Kidney (tissue), 14 donors: ENCODE measurements around the gene RHCG. TPM values are rescaled to one million over a fixed set of nuclear protein-coding genes. Genes with fewer than 3 reads are reported as not detected.

Source experiments
- DNase-seq, 5 donors: peaks; one replicate each; pipeline ENCODE4 v3.0.0-alpha.2; 2013 to 2020
- FAIRE-seq: peaks from 2 replicates; lab custom pipeline; 2012; peaks lifted over from hg19 to GRCh38; lab: Jason Lieb, UNC
- H3K27ac ChIP-seq, 2 donors: one replicate each; pipeline ENCODE4 v1.7.0; 2013; ENCODE audit warnings: low read depth in 2 of 2, low read length in 2 of 2, inconsistent platforms in 1 of 2
- H3K27me3 ChIP-seq: one replicate; pipeline ENCODE4 v1.7.1; 2013; ENCODE audit warnings: low read length, inconsistent platforms; ENCODE audit not compliant: control insufficient read depth, insufficient read depth
- H3K36me3 ChIP-seq, 3 donors: one replicate each; pipeline versions ENCODE4 v1.7.0 to v1.7.1; 2013; ENCODE audit warnings: low read length in 3 of 3, control low read depth in 1 of 3, inconsistent platforms in 1 of 3; ENCODE audit not compliant: insufficient read depth in 3 of 3, control insufficient read depth in 2 of 3
- H3K4me1 ChIP-seq, 3 donors: one replicate each; pipeline versions ENCODE4 v1.7.0 to v1.7.1; 2013; ENCODE audit warnings: low read length in 3 of 3, inconsistent platforms in 1 of 3, low read depth in 1 of 3; ENCODE audit not compliant: control insufficient read depth in 2 of 3, insufficient read depth in 2 of 3
- H3K4me3 ChIP-seq, 3 donors: one replicate each; pipeline versions ENCODE4 v1.7.0 to v1.8.1; 2013; ENCODE audit warnings: low read length in 3 of 3, control low read depth in 1 of 3, inconsistent platforms in 1 of 3
- H3K9ac ChIP-seq, 3 donors: one replicate each; pipeline versions ENCODE4 v1.7.0 to v1.7.1; 2013; ENCODE audit warnings: low read length in 3 of 3, control low read depth in 1 of 3, inconsistent platforms in 1 of 3
- H3K9me3 ChIP-seq, 3 donors: one replicate each; pipeline versions ENCODE4 v1.7.0 to v1.7.1; 2013; ENCODE audit warnings: low read length in 3 of 3, control low read depth in 1 of 3, inconsistent platforms in 1 of 3; ENCODE audit not compliant: control insufficient read depth in 2 of 3, insufficient read depth in 1 of 3
- intact Hi-C: fragments of 100-400 bp; cut with DNase I; formaldehyde crosslinking; loops from one replicate; pipeline ENCODE4 v1.11.1; 2022
- polyA plus RNA-seq: library from polyadenylated mRNA; stranded (reverse); fragments of 350-450 nt; fragmentation: Illumina TruSeq; extraction: RNeasy Lipid Tissue Mini Kit (QIAGEN cat#74804); gene quantifications from one replicate; pipeline ENCODE4 v1.2.3, GENCODE V29; 2014; ENCODE audit warnings: low read depth, low replicate concordance; ENCODE audit not compliant: insufficient read depth
- total RNA-seq: library from RNA; stranded (reverse); fragmentation: NEBNext Ultra II Directional; extraction: Animal tissue kit (Norgen Biotek cat#: 25700); gene quantifications from one replicate; pipeline ENCODE4 v1.2.1, GENCODE V29; 2021
- TF ChIP-seq, protein P1 (sequence below): IDR thresholded peaks from 3 replicates; pipeline ENCODE4 v1.5.1; 2012; ENCODE audit warnings: mild to moderate bottlenecking, moderate library complexity, borderline replicate concordance; ENCODE audit not compliant: insufficient read depth; ENCODE audit errors: extremely low read depth
- donor health status: control.
- donor health status: control.
- donor health status: control.
- donor health status: control.
- donor health status: control.
- donor health status: DM: yes; HTN: yes; CAD: no.
- donor health status: Normal renal cell carcinoma (clear cell type).

RHCG gene
- total and polyA plus RNA-seq, 2 donors from 2014 or later: 1.5 to 373 TPM

DNA sequence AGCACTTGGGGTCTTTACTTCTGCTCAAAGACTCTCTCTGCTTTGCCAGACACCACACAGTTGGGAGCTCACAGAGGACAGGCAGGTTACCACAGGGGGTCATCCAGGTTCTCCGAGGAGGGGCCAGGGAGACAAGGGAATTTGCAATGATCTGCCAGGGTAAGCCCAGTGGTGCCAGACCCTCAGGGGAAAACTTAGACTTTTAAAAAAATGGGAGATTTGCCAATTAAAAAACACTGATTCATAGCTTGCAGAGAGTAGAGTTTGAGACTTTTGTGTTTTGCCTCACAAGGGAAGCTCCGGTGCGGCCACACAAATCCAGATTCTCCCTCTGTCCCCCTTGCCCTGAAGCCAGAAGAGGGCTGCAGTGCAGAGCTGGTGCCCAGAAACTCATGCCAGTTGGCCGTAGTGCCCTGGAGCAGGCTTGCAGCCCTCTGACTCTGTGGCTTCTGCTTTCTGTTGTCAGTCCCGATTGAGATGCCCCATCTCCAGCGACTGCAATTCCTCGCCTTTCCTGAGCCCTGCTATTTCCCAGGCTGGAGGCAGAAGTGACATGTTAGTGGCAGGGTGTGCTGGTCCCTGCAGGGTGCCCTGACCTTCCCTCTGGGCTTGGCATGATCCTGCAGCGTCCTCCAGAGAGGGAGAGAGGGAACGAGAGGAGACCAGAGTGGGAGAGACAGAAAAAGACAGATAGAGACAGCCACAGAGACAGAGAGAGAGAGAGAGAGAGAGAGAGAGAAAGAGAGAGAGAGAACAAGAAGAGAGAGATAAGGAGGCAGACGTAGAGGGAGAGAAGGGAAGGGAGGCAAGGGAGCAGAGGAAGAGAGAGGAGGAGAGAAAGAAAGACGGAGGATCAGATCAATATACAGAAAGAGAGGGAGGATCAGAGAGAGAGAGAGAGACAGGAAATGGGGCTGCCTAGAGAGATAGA is 46.0 kb downstream of the RHCG start:
- Histone ChIP-seq H3K4me3 (no peak overlapping the region), H3K36me3 (no peaks in the 10 kb centered on the region), H3K27ac (no peak overlapping the region), H3K9ac (no peak overlapping the region), H3K4me1 (no peaks in the 10 kb centered on the region), H3K9me3 (no peaks in the 10 kb centered on the region), H3K27me3 (peaks cover 5% of the 10 kb centered on the region)
- DNase-seq: no peak
- intact Hi-C loops: no loop called here
- TF ChIP-seq, protein P1, sequence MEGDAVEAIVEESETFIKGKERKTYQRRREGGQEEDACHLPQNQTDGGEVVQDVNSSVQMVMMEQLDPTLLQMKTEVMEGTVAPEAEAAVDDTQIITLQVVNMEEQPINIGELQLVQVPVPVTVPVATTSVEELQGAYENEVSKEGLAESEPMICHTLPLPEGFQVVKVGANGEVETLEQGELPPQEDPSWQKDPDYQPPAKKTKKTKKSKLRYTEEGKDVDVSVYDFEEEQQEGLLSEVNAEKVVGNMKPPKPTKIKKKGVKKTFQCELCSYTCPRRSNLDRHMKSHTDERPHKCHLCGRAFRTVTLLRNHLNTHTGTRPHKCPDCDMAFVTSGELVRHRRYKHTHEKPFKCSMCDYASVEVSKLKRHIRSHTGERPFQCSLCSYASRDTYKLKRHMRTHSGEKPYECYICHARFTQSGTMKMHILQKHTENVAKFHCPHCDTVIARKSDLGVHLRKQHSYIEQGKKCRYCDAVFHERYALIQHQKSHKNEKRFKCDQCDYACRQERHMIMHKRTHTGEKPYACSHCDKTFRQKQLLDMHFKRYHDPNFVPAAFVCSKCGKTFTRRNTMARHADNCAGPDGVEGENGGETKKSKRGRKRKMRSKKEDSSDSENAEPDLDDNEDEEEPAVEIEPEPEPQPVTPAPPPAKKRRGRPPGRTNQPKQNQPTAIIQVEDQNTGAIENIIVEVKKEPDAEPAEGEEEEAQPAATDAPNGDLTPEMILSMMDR: no peak
- no peak for FAIRE-seq

DNA sequence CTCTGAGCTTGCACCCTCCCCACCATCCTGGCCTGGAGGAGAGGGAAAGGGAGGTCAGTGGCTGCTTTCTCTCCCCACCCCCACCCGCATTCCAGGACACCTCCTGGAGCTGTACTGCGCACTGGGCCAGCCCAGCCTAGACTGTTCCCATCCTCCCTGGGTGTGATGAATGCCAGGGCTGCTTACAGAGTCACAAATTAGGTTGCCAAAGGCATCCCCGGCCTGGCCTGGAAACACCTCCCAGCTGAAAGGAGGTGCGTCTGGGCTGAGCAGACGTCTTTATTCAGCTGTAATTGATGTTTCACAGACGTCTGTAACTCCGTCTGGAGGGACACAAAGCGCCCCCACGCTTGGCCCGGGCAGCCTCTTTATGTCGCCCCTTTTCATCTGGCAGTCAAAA is 47.6 kb downstream of the RHCG start:
- Histone ChIP-seq H3K4me1 (no peaks in the 10 kb centered on the region), H3K9ac (no peak overlapping the region), H3K36me3 (no peaks in the 10 kb centered on the region), H3K27ac (no peak overlapping the region), H3K4me3 (no peak overlapping the region), H3K9me3 (no peaks in the 10 kb centered on the region), H3K27me3 (peaks cover 5% of the 10 kb centered on the region)
- intact Hi-C loops: no loop called here
- peak in 2 of 5 donors; percentile 39 to 52 for DNase-seq
- TF ChIP-seq, protein P1: no peak
- FAIRE-seq: no peak

DNA sequence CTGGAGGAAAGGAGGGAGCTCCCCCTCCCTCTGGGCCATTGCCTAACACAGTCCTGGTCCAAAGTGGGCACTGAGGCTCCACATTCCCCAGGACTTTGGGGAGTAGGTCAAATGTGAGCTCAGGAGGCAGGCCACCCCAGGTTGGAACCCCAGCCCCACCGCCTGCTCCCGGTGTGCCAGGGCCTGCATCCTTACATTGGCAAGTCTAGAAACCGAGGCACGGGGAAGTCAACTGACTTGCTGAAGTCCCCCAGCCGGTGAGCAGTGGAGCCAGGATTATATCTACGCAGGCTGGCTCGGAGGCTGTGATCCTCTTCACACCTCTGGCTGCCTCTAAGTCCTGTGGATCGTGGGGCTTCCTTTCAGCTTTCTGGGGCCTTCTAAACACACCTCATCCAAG is 48.7 kb downstream of the RHCG start:
- FAIRE-seq: no peak
- H3K36me3 ChIP-seq: no peaks in the 10 kb centered on the region
- TF ChIP-seq, protein P1: no peak
- intact Hi-C loops: no loop called here
- no peaks in the 10 kb centered on the region for H3K9me3 ChIP-seq
- no peak overlapping the region for H3K9ac ChIP-seq
- peaks cover 5% of the 10 kb centered on the region for H3K27me3 ChIP-seq
- H3K27ac ChIP-seq: no peak overlapping the region
- no peak for DNase-seq
- no peaks in the 10 kb centered on the region for H3K4me1 ChIP-seq
- no peak overlapping the region for H3K4me3 ChIP-seq
